ENCODE data around the gene RIPK4.

The RIPK4 gene

DNA sequence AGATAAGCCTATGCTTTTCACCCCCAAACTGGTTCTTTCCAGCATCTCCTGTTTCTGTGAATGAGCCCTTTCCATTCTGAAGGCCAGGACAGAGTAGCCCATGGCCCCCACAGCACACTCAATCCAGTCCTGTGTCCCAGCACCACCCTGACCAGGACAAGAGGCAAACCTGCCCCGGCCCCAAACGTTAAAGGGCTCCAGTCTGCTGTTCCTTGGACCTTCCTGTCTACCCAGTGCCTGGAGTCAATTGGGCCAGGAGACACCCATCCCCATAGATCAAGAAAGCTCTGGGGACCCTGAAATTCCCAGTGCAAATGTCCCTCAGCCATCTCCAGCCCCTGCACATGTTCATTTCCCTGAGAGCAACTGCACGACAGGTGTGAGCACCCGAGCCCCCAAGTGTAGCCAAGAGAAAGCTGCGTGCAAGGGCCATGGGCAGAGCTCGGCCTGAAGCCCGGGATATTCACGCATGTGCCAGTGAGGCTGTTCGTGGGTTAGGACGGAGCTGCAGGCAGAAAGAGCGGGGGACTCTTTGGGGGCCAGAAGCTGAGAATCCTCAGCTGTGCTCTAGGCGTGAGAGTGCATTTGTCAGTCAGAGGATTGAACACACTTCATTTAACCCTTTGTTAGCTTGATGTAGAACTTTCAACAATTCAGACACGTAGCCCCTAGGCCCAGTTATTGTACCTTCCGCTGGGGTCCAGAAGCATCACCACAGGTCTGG is 4.2 kb upstream of the RIPK4 start:
- in situ Hi-C loops (cut with MboI; ENCODE audit: low sequenced_read_pairs), result no loop called here

DNA sequence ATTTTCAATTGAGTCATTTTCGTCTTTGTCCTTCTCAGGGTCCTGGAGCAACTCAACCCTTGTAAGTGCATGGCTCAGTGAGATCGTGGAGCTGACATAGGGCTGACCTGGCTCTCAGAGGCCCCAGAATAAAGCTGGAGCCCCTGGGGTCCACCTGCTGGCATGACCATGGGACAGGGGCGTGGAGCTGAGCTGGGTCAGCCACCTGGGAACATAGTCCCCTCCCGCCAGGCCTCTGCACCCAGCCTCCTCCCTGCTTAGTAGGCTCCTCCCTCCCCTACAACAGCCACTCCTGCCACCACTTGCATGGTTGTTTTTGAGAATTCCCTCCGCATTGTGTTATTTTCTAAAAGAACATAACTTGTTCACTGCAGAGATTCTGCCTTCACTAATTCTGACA is 3.1 kb upstream of the RIPK4 start:
- in situ Hi-C loops (cut with MboI; ENCODE audit: low sequenced_read_pairs), result no loop called here

DNA sequence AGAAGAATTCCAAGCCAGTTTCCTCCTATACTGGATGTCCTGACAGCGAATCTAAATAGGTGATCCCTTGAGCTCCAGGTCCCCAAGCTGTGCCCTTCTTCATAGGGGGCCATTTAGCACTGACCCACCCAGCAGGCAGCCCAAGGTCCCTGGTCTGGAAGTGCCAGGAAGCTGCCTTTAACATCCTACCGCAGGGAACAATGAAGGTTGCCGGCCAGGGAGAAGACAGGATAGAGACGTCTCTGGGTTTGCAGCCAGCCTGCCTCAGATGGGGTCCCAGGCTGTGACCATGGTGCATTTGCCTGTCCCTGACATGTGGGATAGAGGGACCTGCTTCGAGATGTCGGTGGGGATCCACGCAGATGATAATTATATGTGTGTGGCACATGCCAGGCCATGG is 2.7 kb upstream of the RIPK4 start:
- in situ Hi-C loops (cut with MboI; ENCODE audit: low sequenced_read_pairs), result no loop called here

DNA sequence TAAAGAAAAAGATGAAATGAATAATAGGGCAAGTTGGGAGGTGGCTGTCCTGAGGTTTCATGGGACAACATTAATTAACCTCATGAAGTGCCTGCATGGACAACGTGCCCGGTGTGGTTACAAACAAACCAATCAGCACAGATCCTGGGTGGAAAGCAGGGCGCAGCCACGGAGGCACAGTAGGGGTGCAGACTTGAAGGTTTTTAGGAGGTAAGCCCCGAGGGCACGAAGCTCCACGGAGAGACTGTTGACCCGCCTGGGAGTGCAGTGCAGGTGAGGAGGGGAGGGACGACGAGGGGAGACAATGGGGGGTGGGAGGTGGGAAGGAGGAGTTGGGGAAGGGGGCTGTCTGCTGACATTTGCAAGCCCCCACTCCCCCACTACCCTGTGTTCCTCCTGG is 2.3 kb upstream of the RIPK4 start:
- in situ Hi-C loops (cut with MboI; ENCODE audit: low sequenced_read_pairs), result no loop called here

DNA sequence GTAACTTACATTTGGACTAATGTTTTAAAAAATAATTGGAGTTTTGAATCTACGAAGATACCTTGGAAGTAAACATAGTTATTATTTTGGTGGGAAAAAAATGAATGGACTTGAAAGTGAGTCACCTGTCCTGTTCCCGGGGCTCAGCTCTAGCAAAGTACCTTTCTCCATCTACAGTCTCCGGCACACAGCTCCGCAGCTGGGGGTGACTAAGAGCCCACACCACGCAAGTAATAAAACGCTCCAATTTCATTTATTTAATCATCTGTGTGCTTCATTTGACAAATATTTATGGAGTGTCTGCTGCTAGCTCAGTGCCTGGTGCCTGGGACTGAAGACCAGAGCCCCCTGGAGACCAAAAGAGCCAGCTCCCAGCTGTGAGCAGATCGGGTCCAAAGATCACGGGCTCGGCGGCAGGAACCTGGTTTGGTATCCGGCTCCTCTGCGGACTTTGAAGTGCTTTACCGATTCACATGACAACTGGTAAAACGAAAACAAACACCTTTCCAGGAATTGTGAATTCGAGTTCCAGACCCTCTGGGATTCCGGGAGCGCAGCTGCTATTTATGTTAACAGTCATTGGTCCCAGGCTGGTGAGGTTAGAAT is 1.7 kb upstream of the RIPK4 start:
- in situ Hi-C loops (cut with MboI; ENCODE audit: low sequenced_read_pairs), result no loop called here

DNA sequence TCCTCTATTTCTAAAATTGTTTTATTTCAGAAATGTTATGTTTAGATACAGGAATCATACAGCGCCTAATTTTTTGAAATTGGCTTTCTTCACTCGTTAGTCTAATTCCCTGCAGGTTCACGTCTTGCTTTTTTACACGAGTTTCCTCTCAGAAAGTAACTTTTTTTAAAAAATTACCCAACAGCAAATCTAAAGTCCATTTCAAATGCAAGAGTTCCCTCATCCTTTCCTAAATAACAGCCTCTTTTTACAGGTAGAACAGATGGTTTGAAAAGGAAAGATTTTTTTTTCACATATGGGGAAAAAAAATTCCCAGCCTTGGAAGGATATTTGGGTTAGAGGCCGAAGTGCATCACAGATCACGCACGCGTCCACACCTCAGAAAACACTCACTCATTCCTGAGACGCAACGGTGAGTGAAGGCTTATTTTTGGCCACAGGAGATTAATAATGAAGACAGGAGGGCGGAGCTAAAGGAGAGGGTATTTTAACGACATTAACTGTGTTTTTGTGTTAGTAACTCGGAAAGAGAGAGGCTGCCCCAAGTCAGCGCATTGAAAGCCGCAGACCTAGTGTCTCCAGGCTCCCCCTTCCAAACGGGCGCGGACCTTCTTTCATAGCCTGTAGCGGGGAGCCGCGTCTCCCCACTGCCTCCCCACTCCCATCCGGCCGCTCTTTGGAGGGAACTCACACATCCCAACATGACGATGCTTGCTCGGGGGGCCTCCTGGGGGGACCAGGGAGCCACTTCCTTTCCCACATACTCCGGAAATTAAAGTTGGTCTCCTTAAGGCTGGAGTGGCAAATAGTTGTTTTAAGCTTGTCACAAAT is 969 bp upstream of the RIPK4 start:
- in situ Hi-C loops (cut with MboI; ENCODE audit: low sequenced_read_pairs), result no loop called here

DNA sequence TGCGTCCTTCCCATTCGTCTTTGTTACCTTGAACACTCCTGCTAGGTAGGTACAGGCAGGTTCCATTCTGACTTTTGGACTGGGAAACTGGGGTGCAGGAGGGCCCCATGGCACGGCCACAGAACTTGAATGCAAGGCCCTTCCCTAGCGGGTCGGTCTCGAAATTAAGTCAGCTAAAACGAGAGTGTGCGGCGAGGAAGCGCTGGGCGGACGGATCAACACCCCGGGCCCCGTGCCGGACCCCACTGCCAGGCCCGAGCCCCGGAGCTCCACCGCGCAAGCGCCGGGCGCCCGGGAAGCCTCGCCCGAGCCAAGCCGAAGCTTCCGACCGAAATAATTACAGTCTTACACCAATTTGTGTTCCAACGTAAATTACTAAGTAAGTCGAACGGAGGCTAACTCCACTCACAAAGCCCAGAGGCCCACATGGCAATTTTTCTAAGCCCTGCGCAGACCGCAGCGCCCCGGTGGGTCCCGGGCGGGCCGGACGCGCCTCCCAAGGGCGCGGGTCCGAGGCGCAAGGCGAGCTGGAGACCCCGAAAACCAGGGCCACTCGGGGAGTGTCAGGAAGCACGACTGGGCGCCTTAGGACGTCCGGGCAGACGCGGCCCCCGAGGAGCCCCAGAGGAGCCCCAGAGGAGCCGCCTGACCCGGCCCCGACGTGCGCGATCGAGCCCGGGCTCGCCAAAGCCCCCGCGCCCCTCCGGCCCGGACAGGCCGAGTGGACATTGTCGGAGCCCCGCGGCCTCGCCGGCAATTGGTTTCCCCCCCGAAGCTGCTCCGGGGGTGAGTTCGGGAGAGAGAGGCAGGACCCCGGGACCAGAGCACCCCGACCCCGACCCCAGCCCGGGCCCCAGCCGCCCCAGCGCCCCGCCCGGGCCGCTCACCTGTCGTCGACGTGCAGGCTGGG is 624 bp downstream of the RIPK4 start:
- in situ Hi-C loops (cut with MboI; ENCODE audit: low sequenced_read_pairs), result no loop called here

DNA sequence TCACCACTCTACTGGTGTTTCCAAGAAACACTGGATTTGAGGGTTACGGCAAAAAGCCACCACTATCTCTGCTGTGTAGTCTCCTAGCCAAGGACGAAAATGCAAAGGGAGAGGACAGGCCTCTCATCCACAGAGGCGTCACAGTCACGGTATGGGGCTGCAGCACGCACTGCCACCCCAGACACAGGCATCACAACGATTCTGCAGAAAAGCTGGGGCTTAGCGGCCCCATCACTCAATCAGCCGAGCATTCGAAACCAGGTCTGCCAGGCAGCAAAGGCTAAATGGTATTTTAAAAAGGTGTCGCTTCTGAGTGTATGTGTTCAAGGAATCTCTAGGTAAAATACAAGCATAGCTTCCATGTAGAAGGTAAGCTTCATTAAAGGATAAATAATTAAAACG is 1.4 kb downstream of the RIPK4 start:
- in situ Hi-C loops (cut with MboI; ENCODE audit: low sequenced_read_pairs), result no loop called here

DNA sequence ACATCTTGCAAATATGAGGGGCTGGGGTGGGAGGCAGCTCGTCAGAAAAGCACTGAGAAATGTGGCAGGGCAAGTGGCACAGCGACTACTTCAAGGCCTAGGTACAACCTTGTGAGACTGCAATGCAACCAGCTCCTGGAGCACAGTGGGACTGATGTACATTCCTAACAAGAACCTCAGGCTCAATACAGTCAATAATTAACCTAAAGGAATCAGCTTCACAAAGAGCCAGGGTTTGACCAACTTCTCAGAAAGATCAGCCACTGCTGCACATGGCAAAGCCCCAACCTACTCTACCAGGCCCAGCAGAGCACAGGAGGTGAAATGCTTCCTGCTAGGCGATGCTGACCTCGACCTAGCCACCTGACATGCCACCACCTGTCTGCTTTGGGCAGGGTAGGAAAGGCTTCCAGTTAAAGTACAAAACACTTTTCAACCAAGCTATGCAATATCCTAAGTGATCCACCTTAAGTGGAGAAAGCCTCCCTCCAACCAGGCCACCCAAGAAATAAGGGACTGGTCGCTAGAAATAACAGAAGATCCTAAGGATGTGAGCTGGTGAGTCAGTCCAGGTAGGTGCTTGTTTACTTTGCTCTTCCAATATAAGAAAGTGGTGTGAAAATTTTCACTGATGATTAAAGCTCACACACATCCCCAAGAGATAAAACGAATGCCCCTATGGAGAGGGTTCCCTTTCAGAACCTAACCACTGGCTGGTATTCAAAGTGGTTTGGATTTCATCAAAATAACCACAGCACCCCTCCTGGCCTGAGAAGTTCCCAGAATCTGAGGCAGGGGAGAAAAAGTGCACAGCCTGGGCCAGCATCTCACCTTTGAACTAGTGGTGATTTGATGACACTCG is 2.1 kb downstream of the RIPK4 start:
- in situ Hi-C loops (cut with MboI; ENCODE audit: low sequenced_read_pairs), result no loop called here

DNA sequence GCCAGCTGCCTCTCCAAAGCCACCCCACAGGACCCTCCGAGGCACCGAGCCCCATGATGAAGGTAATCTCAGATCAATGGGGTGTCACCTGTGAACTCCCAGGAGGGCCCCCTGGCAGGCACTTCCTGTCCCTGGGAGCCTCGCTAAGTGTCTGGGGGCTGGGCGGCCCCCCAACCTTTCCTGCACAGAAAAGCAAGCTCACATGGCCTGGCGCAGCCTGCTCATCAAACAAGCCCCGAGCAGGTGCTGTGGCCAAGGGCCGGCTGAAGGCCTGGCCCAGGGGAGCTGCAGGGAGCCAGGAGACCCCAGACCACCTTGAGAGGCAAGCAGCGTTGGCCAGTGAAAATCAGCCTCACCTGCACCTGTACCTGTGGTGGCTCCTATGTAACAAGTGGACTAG is 2.9 kb downstream of the RIPK4 start:
- in situ Hi-C loops (cut with MboI; ENCODE audit: low sequenced_read_pairs), result no loop called here

DNA sequence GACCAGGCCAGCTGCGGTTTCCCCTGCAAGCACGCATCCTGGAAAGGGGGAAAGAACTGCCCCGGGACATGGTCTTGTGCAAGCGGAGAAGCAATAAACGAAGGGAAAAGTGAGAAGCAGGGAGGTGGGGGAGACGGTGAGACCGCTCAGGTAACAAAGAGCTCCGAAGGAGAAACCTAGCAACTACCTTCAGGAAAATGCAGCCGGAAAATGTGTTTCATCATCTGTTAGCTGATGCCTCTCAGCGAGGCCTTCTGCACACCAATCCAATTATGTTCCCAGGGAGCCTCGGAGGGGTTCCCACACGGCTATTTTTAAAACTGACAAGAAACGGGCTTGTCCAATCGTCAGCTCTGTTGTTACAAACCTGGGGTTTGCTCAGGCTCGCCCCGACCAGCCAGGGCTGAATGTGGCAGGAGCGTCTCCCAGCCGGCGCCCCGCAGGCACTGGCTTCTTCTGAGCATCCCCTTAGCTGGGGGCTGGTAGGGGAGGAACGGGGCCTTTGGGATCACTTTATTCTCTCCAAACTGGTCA is 3.4 kb downstream of the RIPK4 start:
- in situ Hi-C loops (cut with MboI; ENCODE audit: low sequenced_read_pairs), result no loop called here

DNA sequence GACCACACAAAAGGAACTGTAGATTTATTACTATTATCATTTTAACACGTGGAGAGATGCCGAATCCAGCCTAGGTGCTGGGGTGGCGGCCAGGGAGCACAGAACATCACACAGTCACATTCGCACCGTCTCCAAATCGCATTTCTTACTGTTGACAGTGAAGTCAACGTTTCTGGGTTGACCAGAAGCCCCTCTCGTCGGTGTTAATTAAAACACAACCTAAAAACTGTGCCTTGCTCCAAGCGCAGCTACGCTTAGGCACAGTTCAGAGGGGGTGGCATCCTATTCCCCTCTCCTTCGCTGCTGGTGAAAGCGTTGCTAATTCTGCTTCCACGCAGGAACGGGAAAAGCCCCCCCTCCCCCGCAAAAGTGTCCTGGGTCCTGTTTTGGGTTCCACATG is 4.1 kb downstream of the RIPK4 start:
- in situ Hi-C loops (cut with MboI; ENCODE audit: low sequenced_read_pairs), result no loop called here

DNA sequence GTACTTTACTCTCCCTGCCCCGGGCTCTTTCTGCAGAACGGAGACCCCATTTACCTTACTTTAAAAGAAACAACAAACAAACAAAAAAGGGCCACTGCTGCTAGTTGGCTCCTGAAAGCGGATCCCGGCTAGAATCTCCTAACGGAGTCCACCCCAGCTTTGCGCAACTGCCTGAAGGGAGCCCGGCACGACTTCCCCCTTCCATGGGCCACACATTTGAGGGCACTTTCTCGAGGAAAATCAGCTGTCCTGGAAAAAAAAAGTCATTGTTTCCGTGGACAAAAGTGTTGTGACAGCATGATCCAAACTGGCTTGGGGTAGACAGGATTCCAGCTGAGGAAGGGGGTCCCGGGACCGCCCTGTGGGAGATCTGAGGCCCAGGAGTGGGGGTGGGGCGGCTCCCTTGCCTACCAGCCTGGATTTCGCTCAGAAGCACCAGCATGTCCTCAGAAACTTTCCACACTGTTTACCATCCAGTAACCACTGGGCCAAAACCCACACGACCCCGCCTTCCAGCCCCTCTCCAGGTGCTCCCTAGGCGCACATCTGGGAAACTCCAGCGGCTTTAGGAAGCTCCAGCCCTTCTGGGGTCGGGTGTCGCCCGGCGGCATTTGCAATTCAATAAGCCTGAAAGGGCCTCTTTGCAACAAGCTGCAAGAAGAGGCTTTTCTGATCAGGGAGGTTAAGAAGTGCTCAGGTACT is 4.8 kb downstream of the RIPK4 start:
- in situ Hi-C loops (cut with MboI; ENCODE audit: low sequenced_read_pairs), result no loop called here

DNA sequence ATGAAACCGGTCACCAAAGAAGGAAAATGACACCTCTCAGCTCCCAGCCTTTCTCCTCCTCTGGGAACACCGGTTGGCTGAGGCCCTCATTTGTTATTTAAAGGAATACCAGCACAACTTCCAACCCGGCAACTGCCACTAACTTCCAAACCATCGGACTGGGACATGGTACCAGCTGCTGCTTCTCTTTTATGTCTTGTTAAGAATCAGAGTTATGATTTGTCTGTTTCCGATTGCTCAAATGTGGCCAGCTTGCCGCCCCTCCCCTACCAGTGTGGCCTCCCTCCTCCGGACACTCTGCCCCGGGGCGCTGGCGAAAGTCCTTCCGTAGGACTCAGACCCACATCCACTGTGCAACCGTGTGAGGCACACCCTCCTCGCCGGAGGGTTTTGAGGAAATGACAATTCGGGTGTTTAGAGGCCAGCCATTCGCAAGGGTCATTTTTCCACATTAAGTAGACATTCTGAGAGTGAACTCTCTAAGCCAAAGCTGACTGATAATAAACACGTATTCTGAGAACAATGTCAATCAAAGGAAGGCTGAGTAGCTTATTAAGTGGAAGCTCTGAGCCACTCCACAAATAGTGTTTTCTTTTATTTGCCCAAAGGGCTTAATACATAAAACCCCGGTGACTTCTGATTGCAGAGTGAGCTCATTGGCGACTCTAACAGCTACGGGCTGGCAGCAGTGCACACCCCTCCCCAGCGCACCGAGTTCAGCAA is 5.5 kb downstream of the RIPK4 start:
- in situ Hi-C loops (cut with MboI; ENCODE audit: low sequenced_read_pairs), result no loop called here

DNA sequence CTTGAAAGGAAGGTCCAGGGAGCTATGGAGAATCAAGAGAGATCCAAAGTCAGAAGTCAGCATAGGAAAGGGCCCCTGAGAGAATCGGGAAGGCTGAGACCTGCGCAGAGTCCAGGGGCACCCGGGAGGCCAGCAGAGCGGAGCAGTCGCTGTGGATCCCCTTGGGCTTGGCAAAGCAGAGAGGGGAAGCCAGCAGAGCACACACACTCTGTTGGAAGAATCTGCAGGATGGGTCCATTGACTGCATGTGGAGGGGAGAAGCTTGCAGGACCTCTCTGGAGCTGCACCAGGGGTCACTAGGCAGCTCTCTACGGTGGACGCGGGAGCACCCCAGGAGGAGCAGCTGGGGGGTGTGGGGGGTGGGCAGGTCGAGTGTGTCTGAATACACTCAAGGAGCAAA is 6.4 kb downstream of the RIPK4 start:
- in situ Hi-C loops (cut with MboI; ENCODE audit: low sequenced_read_pairs), result no loop called here

DNA sequence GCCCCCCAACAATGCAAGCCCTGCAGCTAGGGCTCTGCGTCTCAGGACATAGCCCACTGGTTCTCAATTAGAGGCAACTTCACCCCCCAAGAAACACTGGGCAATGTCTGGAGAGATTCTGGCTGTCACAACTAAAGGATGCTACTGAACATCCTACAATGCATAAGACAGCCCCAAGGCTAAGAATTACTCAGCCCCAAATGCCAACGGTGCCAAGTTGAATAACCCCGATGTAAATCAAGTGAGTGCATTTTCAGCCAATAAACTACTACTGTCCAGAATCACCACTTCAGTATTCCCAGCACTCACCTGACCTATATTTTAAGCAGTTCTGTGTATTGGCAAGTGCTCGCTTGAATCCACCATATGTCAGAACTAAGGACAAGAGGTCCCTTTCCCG is 6.9 kb downstream of the RIPK4 start:
- in situ Hi-C loops (cut with MboI; ENCODE audit: low sequenced_read_pairs), result no loop called here

DNA sequence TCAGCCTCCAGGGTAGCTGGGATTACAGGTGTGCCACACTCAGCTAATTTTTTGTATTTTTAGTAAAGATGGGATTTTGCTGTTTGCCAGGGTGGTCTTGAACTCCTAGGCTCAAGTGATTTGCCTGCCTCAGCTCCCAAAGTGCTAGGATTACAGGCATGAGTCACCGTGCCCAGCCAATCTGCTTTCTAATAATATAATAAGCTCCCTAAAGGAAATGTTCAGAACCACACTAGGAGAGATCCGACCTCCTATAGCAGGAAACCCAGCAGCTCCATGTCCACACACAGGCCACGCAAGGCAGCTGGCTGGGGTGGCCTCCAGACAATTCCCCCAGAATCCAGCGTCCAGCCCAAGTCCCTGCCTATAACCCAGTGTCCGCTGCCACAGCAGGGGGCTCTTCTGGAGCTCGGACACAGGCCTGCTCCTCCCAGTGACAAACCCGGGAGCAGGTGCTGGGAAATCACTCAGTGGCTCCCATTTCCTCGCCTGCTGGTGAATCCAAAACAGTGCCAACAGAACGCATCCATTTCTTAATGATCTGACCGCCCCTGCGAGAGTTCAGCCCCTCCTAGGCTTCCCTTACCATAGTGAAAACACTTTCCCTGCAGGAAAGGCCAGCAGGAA is 7.5 kb downstream of the RIPK4 start:
- in situ Hi-C loops (cut with MboI; ENCODE audit: low sequenced_read_pairs), result no loop called here

DNA sequence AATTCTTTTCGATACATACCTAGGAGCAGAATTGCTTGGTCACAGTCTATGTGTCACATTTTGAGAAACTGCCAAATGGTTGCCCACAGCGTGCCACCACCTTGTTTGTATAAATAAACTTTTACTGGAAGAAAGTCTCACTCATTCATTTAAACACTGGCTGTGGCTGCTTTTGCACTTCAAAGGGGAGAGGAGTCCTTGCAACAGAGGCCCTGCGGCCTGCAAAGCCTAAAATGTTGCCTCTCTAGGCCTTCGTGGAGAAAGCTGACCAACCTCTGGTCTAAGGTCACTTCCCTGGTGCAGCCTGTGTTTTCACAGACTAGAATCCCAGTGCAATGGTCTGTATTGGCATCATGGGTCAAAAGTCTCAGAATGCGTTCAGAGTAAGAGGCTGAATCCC is 8.3 kb downstream of the RIPK4 start:
- in situ Hi-C loops (cut with MboI; ENCODE audit: low sequenced_read_pairs), result no loop called here
